Stimulated activated CD8-positive, alpha-beta memory T cell treated with anti-CD3 and anti-CD28 coated beads, Interleukin-15, amount 100 ng/mL, for 24 hours (primary cell): ENCODE results near the gene CCDC71L.

Experiments used
- DNase-seq: peaks from one replicate; pipeline ENCODE4 v3.0.0-alpha.2; 2020; ENCODE audit warnings: low read depth

Gene CCDC71L

GRCh38 chr7:106659166-106659962 is 1.6 kb downstream of the CCDC71L start:
- DNase-seq = no peak

- no peak for DNase-seq
These were observed 2.4 kb downstream of the CCDC71L start for GRCh38 chr7:106658316-106659165.

GRCh38 chr7:106657085-106657991 is 3.6 kb downstream of the CCDC71L start:
- DNase-seq = no peak

- no peak for DNase-seq
These were observed 5.1 kb downstream of the CCDC71L start for GRCh38 chr7:106655703-106656498.

GRCh38 chr7:106653488-106653887 is 7.5 kb downstream of the CCDC71L start:
- no peak for DNase-seq

GRCh38 chr7:106652909-106653308 is 8.0 kb downstream of the CCDC71L start:
- DNase-seq = no peak

- DNase-seq = no peak
These were observed 8.9 kb downstream of the CCDC71L start for GRCh38 chr7:106652092-106652491.

GRCh38 chr7:106646256-106646655 is 14.7 kb downstream of the CCDC71L start:
- no peak for DNase-seq

GRCh38 chr7:106644999-106645398 is 16.0 kb downstream of the CCDC71L start:
- DNase-seq = no peak

GRCh38 chr7:106643216-106644000 is 17.6 kb downstream of the CCDC71L start:
- no peak for DNase-seq

GRCh38 chr7:106641416-106641815 is 19.5 kb downstream of the CCDC71L start:
- DNase-seq = no peak

GRCh38 chr7:106640368-106641141 is 20.4 kb downstream of the CCDC71L start:
- DNase-seq = no peak

- no peak for DNase-seq
These were observed 21.3 kb downstream of the CCDC71L start for GRCh38 chr7:106639476-106640334.

- no peak for DNase-seq
These were observed 25.5 kb downstream of the CCDC71L start for GRCh38 chr7:106635411-106635810.

- DNase-seq = no peak
These were observed 26.0 kb downstream of the CCDC71L start for GRCh38 chr7:106634958-106635357.

- no peak for DNase-seq
These were observed 30.3 kb downstream of the CCDC71L start for GRCh38 chr7:106630648-106631047.

- no peak for DNase-seq
These were observed 31.4 kb downstream of the CCDC71L start for GRCh38 chr7:106629516-106629915.

GRCh38 chr7:106626376-106627164 is 34.4 kb downstream of the CCDC71L start:
- no peak for DNase-seq
